GM11168 (cell line): ENCODE results near the gene LIMK1.

Experiments
- in situ Hi-C: fragments of 300-500 bp; cut with MboI; formaldehyde crosslinking; loops from one replicate; pipeline ENCODE4 v1.12.0; 2022; ENCODE audit warnings: low sequenced_read_pairs; ENCODE audit not compliant: unreplicated experiment

The LIMK1 gene

DNA sequence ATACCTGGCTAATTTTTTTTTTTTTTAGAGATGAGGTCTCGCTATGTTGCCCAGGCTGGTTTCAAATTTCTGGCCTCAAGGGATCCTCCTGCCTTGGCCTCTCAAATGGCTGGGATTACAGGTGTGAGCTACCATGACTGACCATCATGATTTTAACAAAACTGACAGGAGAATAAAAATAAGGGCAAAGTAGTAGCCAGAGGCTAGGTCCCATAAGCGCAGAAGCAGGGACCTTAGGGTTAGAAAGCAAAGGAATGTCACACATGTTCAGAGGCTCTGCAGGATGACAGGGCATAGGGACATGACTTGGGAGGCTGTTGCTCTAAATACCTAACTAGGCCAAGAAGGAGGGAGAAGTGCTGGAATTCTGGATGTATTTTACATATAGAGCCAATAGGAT is 5.1 kb upstream of the LIMK1 start:
- in situ Hi-C loops, result loop anchor here (10.0 kb wide), 1 partner anchor 326 kb away; no protein-coding TSS in a partner anchor

DNA sequence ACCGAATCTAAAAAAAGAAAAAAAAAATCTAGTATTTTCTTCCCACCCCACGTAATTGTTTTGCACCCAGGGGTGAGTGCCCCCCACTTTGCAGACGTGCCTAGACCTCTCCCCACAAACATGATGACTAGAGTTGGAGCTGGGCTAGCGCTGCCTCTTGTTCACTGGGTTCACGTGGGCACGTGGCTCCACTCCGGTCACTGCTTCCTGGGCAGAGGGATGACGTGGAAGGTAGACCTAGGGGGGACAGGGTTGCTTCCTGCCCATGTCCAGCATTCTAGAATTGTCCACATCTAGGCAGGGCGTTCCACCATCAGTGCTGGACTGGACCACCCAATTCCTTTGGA is 861 bp upstream of the LIMK1 start:
- in situ Hi-C loops, result no loop called here

DNA sequence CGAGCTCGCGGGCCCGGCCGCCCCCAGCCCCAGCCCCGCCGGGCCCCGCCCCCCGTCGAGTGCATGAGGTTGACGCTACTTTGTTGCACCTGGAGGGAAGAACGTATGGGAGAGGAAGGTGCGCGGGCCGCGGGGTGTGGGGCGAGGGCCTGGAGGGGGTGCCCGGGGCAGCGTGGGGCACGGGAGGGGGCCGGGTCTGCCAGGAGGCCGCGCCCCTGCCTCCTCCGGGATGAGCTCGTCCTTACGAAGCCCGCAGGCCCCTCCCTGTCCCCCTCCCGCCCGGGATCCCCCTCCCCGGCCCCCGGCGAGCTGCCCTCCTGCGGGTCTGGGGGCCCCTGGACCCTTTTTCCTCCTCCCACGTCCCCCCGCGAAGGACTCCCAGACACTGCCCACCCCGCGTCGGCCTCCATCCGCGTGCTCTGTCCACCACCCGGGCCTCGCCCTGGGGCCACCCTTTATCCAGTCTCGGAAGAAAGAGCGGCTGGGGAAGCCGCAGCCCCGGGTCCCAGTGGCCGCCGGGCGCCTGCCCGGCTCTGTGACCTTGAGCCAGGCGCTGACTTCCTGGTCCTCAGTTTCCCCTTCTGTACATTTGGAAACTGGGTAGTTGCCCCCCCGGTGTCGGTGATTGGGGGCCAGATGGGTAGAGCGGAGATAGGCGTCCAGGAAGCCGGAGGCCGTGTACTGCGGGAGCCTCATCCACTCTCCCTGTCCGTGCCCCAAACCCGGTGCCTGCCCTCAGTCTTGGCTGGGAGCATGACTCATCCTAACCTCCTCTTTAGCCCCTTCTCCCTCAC is 521 bp downstream of the LIMK1 start:
- in situ Hi-C loops, result no loop called here

DNA sequence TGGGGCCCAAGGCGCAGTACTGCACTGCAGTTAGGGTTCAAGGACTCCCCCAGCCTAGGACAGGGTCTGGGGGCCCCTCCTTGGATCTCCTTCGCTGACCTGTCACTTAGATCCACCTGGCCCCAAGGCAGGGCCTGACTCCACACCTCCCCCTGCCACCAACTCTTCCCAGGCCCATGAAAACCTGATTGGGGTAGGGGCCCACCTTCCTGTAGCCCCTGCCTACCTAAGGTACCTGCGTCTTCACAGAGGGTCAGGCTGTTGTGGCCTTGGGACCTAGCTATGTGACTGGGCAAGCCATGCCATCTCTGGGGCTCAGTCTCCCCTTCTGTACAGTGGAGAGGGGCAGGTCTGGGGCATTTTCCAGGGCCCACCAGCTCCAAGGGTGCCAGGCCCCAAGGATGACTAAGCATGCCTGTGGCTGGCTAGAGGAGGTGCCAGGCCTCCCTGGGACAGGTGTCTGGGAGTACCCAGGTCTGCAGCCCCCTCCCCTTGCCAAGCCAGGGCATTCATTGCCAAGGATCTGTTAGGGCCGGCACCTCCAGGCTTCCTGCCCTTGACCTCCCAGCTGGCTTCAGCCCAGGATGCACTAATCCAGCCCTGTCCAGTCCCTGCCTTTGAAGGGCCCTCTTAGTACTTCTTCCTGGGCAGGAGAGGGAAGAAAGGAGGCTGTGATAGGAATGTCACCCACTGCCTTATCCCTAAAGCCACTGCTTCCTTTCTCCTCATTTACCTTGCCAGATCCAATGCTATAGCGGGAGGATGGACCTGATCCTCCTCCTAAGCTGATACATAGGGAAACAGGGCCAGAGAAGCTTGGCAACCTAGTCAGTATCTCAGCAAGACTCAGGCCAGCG is 1.3 kb downstream of the LIMK1 start:
- in situ Hi-C loops, result no loop called here

DNA sequence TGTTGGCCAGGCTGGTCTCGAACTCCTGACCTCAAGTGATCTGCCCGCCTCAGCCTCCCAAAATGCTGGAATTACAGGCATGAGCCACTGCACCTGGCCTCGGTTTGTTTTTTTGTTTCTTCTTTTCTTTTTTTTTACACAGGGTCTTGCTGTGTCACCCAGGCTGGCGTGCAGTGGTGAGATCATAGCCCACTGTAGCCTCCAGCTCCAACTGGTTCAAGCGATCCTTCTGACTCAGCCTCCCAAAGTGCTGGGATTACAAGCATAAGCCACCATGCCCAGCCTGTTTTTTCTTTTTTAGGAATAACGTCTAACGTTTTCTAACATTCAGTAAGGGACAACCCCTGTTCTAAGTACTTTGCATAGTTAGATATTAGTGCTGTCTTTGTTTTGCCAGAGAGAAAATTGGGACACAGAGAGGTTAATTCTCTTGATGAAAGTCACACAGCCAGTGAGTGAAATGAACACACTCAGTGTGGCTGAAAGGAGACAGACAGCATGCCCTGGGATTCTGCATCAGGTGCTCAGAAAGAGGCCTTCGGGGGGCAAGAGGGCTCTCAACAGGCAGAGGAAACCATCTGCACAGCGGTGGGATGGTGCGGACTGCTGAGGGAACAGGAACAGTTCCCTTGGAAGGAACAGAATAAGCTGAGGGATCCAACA is 4.3 kb downstream of the LIMK1 start:
- in situ Hi-C loops, result no loop called here

DNA sequence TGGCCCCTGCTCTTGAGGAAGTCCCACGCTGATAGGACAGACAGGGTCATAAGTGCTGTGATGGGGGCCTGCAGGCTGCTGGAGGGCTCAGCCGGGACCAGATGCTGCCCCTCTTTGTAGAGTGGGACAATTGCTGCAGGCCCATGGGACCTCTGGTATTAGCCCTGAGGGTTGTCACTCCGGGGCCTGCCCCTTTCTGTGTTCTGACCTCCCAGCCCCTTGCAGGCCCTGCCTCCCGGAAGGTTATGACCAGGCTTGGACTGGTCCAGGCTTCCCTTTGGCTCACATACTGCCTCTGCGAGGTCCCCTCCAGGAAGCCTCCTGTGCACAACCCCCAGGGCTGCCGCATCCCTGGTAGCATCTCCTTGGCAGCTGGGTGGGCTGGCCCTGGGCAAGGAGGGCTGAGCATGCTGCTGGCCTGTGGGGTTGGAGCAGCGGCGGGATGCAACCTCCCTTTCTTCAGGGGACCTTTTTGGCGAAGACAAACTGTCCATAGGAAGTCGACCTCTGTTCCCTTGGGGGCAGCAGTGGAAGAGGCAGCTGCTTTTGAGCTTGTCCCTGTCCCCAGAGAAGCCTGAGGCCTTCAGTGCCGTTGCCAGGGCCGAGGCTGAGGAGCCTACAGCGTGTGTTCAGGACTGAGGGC is 8.8 kb downstream of the LIMK1 start:
- in situ Hi-C loops, result no loop called here

DNA sequence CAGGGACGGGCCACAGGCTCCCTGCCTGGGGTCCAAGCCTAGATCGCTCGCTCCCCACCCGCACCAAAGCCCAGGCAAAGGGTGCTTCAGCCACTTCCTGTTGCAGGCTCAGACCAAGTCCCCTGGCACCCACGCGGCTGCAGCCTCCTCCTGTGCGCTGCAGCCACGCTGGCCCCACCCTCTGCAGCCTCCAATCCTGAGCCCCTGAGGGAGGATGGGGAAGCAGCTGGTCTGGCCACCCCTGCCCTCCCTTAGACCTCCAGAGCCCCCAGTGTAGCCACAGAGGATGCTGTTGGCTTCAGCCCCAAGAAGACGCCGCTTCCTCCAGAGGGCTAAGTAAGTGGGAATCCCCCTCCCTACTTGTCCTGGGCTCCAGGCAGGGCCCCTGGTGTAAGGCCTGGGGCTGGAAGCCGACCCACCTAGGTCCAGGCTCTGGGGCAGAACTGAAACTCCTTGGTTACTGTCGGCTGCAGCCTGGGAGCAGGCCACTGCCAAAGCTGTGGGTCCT is 9.4 kb downstream of the LIMK1 start:
- in situ Hi-C loops, result no loop called here

DNA sequence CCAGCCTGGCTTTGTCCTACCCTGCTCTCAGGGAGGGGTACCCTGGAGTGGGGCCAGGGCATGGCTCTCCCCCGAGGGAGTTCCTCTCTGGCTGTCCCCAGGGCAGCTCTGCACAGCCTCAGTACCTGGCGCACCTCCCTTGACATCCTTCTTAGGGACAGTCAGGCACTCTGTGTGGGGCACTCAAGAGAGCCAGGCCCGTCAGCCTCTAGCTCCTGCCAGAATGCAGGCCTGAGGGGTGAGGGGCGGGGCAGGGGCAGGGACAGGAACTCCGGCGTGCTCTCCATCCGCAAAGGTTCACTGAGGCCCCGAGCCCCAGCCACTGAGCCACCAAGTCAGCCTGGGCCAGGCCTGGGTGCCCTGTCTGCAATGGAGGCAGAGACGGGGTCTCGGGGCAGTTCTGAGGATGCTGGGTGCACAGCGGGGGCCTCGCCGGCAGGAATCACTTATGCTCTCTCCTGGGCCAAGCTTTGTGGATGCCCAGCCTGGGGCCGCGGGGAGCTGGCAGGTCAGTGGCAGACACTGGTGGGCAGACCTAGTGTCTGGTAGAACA is 10.1 kb downstream of the LIMK1 start:
- in situ Hi-C loops, result no loop called here

DNA sequence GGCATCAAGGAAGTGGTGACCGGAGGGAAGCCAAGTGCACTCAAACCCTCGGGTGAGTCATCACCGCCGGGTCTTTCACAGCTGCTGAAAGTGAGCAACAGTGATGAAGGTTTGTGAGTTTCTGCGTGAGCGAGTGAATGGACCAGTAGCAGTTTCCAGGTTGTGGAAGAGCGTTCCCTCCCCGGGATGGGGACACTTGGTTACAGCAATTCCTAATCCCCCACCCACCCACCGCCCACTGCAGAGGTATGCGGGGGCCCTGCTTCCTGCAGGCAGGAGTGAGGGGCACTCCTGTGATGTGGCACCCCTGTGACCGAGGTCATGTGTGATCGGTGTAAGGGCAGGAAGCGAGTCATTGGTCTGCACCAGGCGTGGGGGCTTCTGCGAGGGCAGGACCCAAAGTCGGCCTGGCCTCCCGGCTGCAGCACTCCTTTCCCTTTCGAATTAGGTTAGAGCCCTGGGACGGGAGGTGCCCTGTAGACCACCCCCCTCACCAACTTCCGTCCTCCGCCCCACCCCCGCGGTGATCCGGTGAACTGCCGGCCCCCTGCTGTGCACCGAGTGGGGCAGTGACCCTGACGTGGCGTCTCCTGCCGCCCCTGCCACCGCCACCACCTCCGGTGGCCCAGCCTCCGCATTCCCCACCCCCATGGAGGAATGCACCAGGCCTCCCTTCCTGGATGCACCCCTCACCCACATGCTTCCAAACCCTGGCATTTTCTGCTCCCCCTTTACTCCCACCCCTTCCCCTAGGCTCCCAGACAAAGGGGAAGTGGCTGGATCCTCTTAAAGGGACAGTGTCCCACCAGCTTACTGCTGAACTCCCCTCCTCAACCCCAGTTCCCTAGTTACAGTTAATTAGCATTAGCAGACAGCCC is 10.9 kb downstream of the LIMK1 start:
- in situ Hi-C loops, result no loop called here

DNA sequence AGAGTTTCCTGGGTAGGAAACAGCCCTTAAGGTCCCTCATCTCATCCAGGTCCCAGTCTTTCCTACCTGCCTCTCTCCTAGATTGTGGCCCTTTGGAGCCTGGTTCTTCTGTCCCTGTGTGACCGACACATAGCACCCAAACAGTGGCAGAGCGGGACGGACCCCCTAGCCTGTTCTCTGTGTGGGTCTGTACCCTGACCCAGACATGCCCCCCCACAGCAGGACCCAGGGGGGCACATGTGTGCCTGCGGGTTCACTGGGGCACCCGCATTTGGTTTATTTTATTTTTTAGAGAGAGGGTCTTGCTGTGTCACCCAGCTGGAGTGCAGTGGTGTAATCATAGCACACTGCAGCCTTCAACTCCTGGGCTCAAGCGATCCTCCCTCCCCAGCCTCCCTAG is 11.5 kb downstream of the LIMK1 start:
- in situ Hi-C loops, result no loop called here

DNA sequence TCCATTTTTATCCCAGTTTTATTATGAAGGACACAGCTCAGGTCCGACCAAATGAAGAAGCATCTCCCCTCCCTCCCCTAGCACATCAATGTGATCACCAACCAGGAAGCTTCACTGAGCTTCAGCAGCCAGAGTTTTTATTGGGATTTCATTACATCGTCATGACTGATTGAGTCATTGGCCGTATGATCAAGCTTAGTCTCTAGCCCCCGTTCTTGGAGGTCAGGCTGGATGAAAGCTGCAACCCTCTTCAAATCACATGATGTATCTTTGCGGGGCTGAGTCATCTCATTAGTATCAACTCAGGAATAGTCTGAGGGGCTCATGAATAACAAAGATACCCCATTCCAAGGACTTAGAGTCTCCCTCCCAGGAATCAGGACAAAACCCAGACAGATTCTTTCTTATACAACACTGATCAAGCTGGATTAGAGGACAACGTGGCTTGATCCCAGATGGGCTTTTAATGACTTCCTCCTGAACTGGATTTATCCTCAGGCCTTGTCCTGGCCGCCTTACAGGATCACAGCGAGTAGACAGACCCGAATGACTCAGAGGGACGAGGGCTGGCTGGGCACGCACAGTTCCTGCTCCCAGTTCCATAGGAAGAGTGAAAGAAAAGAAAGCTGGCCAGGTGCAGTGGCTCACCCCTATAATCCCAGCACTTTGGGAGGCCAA is 14.5 kb downstream of the LIMK1 start:
- in situ Hi-C loops, result no loop called here

DNA sequence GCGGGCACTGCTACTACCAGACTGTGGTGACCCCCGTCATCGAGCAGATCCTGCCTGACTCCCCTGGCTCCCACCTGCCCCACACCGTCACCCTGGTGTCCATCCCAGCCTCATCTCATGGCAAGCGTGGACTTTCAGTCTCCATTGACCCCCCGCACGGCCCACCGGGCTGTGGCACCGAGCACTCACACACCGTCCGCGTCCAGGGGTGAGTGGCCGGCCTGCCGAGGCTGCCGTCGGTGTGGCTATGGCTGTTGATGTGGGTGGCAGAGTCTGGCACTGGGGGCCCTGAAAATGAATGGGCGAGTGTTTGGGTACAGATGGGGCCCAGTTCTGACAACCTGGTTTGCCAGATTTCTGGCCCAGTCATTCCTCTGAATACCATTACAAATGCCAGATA is 15.4 kb downstream of the LIMK1 start:
- in situ Hi-C loops, result no loop called here

DNA sequence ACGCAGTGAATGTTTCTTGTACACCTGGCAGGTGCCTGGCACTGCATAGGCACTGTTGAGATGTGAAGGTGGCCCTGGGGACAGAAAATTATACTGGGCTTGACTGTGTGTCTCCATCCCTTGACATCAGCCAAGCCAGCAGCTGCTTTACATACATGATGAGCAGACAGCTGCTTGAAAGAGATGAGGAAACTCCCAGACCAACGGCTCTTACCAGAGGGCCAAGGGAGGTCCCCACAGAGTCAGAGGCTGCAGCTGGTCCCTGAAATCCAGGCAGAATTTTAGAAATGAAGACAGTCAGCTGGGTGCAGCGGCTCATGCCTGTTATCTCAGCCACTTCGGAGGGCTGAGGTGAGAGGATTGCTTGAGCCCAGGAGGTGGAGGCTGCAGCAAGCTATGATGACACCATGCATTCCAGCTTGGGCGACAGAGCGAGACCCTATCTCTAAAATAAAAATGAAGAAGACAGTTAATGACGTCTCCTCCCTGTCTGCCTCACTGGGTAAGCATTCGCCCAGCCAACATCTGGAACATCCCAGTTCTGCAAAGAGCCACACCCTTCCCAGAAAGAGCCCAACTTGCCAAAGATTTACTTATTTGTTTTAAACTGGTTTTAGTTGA is 17.6 kb downstream of the LIMK1 start:
- in situ Hi-C loops, result no loop called here

DNA sequence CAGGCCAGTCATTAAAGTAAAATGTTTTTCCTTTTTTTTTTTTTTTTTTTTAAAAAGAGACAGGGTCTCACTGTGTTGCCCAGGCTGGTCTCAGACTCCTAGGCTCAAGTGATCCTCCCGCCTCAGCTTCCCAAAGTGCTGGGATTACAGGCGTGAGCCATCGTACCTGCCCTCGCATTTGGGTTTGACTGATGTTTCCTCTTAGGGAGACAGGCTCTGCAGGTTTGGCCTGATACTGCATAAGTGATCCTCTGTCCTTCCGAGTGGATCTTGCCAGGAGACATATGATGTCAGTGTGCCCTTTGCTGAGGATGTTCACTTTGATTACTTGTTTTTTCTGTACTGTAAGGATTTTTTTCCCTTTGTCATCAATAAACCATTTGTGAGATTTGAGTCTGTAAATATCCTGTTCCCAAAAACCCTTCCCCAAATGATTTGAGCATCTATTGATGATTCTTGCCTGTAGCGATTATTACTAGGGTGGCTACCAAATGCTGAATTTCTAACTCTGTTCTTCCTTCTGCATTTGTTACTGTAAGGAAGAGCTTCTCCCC is 19.7 kb downstream of the LIMK1 start:
- in situ Hi-C loops, result no loop called here

DNA sequence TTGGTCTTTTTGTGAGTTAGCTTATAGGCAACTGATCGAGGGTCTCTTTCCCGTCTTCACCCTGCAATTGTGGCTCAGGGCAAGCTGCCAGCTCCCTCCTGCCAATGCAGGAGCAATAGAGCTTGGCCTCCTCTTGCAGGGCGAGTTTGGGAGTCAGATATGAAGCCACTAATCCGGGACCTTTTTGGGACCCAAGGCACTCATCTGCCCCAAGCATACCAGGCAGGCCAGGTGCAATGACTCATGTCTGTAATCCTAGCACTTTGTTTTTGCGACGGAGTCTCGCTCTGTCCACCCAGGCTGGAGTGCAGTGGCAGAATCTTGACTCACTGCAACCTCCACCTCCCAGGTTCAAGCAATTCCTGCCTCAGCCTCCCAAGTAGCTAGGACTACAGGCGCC is 21.1 kb downstream of the LIMK1 start:
- in situ Hi-C loops, result no loop called here

DNA sequence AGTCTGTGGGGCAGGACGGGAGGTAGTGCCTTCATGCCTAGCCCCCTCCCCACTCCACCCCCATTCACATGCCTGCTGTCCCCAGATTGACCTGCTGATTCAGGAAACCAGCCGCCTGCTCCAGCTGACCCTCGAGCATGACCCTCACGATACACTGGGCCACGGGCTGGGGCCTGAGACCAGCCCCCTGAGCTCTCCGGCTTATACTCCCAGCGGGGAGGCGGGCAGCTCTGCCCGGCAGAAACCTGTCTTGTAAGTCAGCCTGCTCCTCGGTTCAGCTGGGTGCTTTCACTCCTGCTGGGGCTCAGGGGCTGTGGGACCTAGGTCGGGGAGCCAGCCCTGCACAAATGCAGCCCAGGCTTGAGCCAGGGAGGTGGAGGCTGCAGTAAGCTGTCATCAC is 22.4 kb downstream of the LIMK1 start:
- in situ Hi-C loops, result no loop called here

DNA sequence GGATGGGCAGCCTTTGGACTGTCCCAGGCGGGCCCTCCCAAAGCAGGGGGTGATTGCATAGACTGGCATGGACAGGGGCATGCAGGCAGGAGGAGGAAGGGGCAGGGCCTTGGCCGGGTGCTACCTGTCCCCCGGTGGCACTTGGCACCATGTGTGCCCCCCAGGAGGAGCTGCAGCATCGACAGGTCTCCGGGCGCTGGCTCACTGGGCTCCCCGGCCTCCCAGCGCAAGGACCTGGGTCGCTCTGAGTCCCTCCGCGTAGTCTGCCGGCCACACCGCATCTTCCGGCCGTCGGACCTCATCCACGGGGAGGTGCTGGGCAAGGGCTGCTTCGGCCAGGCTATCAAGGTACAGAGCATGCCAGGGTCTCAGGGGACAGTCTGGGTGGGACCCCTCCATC is 23.2 kb downstream of the LIMK1 start:
- in situ Hi-C loops, result no loop called here

DNA sequence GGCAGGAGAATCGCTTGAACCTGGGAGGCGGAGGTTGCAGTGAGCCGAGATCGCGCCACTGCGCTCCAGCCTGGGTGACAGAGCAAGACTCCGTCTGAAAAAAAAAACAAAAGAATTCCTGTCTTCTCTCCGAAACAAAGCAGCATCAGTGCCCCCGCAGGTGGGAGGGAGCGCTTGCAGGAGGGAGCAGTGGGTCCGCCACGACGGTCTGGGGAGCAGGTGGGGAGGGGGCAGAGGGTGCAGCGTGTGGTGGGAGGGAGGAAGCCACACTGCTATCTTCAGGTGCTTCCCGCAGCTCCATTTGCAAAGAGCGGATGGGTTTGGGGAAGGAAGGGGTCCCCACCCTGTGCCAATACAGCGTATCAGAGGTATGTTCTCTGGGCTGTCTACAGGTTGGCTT is 31.7 kb downstream of the LIMK1 start:
- in situ Hi-C loops, result no loop called here
